Mesendoderm (in vitro differentiated cells): Measurements from ENCODE around the gene PLAAT2.

Experiments
- DNase-seq: peaks from one replicate; pipeline ENCODE4 v3.0.0; 2013
- H2AK5ac ChIP-seq: 2 replicates; pipeline ENCODE4 v1.6.1; 2013; ENCODE audit warnings: low read length, inconsistent platforms
- H2BK120ac ChIP-seq: 2 replicates; pipeline ENCODE4 v1.6.1; 2013; ENCODE audit warnings: low read depth, mild to moderate bottlenecking, low read length, moderate library complexity, mixed read lengths
- H2BK15ac ChIP-seq: replicated peaks from 2 replicates; pipeline ENCODE4 v1.6.1; 2013; ENCODE audit warnings: low read depth, mild to moderate bottlenecking, moderate library complexity
- H2BK5ac ChIP-seq: 2 replicates; pipeline ENCODE4 v1.6.1; 2013; ENCODE audit warnings: low read length, inconsistent platforms
- H3K18ac ChIP-seq: 2 replicates; pipeline ENCODE4 v1.6.1; 2013; ENCODE audit warnings: mild to moderate bottlenecking, low read length, mixed read lengths
- H3K23ac ChIP-seq: one replicate; pipeline ENCODE4 v1.6.1; 2013; ENCODE audit warnings: low read length
- H3K27ac ChIP-seq: 2 replicates; pipeline ENCODE4 v1.5.1; 2013; ENCODE audit warnings: low read depth, mild to moderate bottlenecking, inconsistent platforms, low read length, moderate library complexity
- H3K27me3 ChIP-seq: 2 replicates; pipeline ENCODE4 v1.6.1; 2013; ENCODE audit warnings: low read length, control low read depth, mild to moderate bottlenecking, inconsistent platforms; ENCODE audit not compliant: insufficient read depth, poor library complexity
- H3K36me3 ChIP-seq: 2 replicates; pipeline ENCODE4 v1.6.1; 2013; ENCODE audit warnings: low read length, inconsistent platforms; ENCODE audit not compliant: control insufficient read depth, insufficient read depth
- H3K4ac ChIP-seq: one replicate; pipeline ENCODE4 v1.6.1; 2013; ENCODE audit warnings: low read depth, mild to moderate bottlenecking, low read length, moderate library complexity
- H3K4me1 ChIP-seq: 2 replicates; pipeline ENCODE4 v1.6.1; 2013; ENCODE audit warnings: low read depth, low read length, inconsistent platforms; ENCODE audit not compliant: control insufficient read depth
- H3K4me2 ChIP-seq: 2 replicates; pipeline ENCODE4 v1.6.1; 2013; ENCODE audit warnings: low read length
- H3K4me3 ChIP-seq: 2 replicates; pipeline ENCODE4 v1.5.1; 2013; ENCODE audit warnings: mild to moderate bottlenecking, low read length
- H3K56ac ChIP-seq: one replicate; pipeline ENCODE4 v1.6.1; 2013; ENCODE audit warnings: low read length
- H3K79me1 ChIP-seq: 2 replicates; pipeline ENCODE4 v1.6.1; 2013; ENCODE audit warnings: low read length, inconsistent platforms
- H3K79me2 ChIP-seq: 2 replicates; pipeline ENCODE4 v1.6.1; 2013; ENCODE audit warnings: mild to moderate bottlenecking, low read length; ENCODE audit not compliant: control insufficient read depth, insufficient read depth
- H3K9ac ChIP-seq: 2 replicates; pipeline ENCODE4 v1.6.1; 2013; ENCODE audit warnings: low read length, inconsistent platforms
- H4K5ac ChIP-seq: one replicate; pipeline ENCODE4 v1.6.1; 2013; ENCODE audit warnings: low read length
- H4K8ac ChIP-seq: one replicate; pipeline ENCODE4 v1.6.1; 2013; ENCODE audit warnings: low read depth, mild to moderate bottlenecking, control low read depth, low read length, moderate library complexity
- WGBS: extraction: QIAGEN DNeasy Blood & Tissue Kit; methylation state at CpG from one replicate; pipeline ENCODE4 v1.1.7; 2013; ENCODE audit warnings: low lambda C conversion rate, missing lambda C conversion rate; ENCODE audit not compliant: insufficient coverage; ENCODE audit errors: extremely low coverage; 5-methylcytosine and 5-hydroxymethylcytosine counted together

Gene PLAAT2

GRCh38 chr11:63598556-63598955 lies 35.4 kb upstream of the PLAAT2 start:
- H2AK5ac ChIP-seq: no peak overlapping the region
- H3K9ac ChIP-seq: no peak overlapping the region
- H3K27ac ChIP-seq: no peak overlapping the region
- no peak overlapping the region for H2BK5ac ChIP-seq
- no peak overlapping the region for H3K4me3 ChIP-seq
- H3K36me3 ChIP-seq: no peaks in the 10 kb centered on the region
- H3K79me1 ChIP-seq: no peaks in the 10 kb centered on the region
- H2BK15ac ChIP-seq: no peak overlapping the region
- H3K79me2 ChIP-seq: no peaks in the 10 kb centered on the region
- no peak overlapping the region for H3K23ac ChIP-seq
- no peak overlapping the region for H2BK120ac ChIP-seq
- no peak overlapping the region for H3K4me2 ChIP-seq
- no peaks in the 10 kb centered on the region for H3K27me3 ChIP-seq
- no peak overlapping the region for H3K56ac ChIP-seq
- H4K8ac ChIP-seq: no peak overlapping the region
- H4K5ac ChIP-seq: no peak overlapping the region
- 100% methylated on average over 2 of the region's 4 CpGs for WGBS
- no peak for DNase-seq
- no peak overlapping the region for H3K18ac ChIP-seq
- no peak overlapping the region for H3K4ac ChIP-seq
- no peaks in the 10 kb centered on the region for H3K4me1 ChIP-seq

GRCh38 chr11:63595296-63595695 lies 32.1 kb upstream of the PLAAT2 start:
- Histone ChIP-seq H2BK5ac (no peak overlapping the region), H3K4me1 (no peaks in the 10 kb centered on the region), H3K27ac (no peak overlapping the region), H2AK5ac (no peak overlapping the region), H4K8ac (no peak overlapping the region), H4K5ac (no peak overlapping the region), H2BK120ac (no peak overlapping the region), H3K27me3 (no peaks in the 10 kb centered on the region), H3K23ac (no peak overlapping the region), H3K9ac (no peak overlapping the region), H2BK15ac (no peak overlapping the region), H3K36me3 (no peaks in the 10 kb centered on the region), H3K4ac (no peak overlapping the region), H3K4me2 (no peak overlapping the region), H3K56ac (no peak overlapping the region), H3K79me2 (no peaks in the 10 kb centered on the region), H3K4me3 (no peak overlapping the region), H3K18ac (no peak overlapping the region), H3K79me1 (no peaks in the 10 kb centered on the region)
- no peak for DNase-seq
- WGBS: no CpG with 5 or more reads among the region's 4 CpGs

DNA sequence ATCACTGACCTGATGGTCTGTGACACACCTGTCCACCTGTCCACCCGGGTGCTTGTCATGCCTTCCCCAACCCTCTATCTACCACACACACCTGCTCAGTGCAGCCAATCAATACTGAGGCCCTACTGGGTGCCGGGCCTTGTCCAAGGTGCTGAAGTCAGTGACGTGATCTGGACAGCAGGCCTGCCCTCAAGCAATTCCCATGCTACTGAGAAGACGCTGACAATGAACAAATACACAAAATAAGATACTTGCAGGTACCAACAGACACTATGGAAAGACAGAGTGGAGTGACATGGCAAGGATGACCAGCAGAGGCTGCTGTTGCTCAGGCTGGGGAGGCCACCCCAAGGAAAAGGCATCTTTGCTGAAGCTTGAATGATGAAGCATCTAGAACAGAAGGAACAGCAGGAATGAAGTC lies 29.8 kb upstream of the PLAAT2 start:
- H3K79me2 ChIP-seq: no peaks in the 10 kb centered on the region
- H3K4me1 ChIP-seq: no peaks in the 10 kb centered on the region
- H3K4ac ChIP-seq: no peak overlapping the region
- H3K18ac ChIP-seq: no peak overlapping the region
- H3K23ac ChIP-seq: no peak overlapping the region
- no peak overlapping the region for H4K8ac ChIP-seq
- no peak overlapping the region for H2BK15ac ChIP-seq
- no peak overlapping the region for H4K5ac ChIP-seq
- no peak overlapping the region for H3K4me2 ChIP-seq
- no peak overlapping the region for H2BK120ac ChIP-seq
- no peak overlapping the region for H3K56ac ChIP-seq
- no CpG with 5 or more reads among the region's 4 CpGs for WGBS
- DNase-seq: peak; percentile 62
- no peaks in the 10 kb centered on the region for H3K79me1 ChIP-seq
- H3K27me3 ChIP-seq: no peaks in the 10 kb centered on the region
- no peak overlapping the region for H3K27ac ChIP-seq
- no peak overlapping the region for H3K9ac ChIP-seq
- H2BK5ac ChIP-seq: no peak overlapping the region
- no peak overlapping the region for H3K4me3 ChIP-seq
- no peaks in the 10 kb centered on the region for H3K36me3 ChIP-seq
- H2AK5ac ChIP-seq: no peak overlapping the region

- H3K4me3 ChIP-seq: no peak overlapping the region
- H3K18ac ChIP-seq: no peak overlapping the region
- DNase-seq: no peak
- no peak overlapping the region for H2BK15ac ChIP-seq
- no peaks in the 10 kb centered on the region for H3K27me3 ChIP-seq
- H3K4me1 ChIP-seq: no peaks in the 10 kb centered on the region
- H2BK5ac ChIP-seq: no peak overlapping the region
- no peaks in the 10 kb centered on the region for H3K36me3 ChIP-seq
- no peaks in the 10 kb centered on the region for H3K79me2 ChIP-seq
- WGBS: no CpG with 5 or more reads among the region's 18 CpGs
- H3K79me1 ChIP-seq: no peaks in the 10 kb centered on the region
- no peak overlapping the region for H3K27ac ChIP-seq
- no peak overlapping the region for H2BK120ac ChIP-seq
- H4K8ac ChIP-seq: no peak overlapping the region
- no peak overlapping the region for H3K56ac ChIP-seq
- no peak overlapping the region for H2AK5ac ChIP-seq
- no peak overlapping the region for H3K4me2 ChIP-seq
- H4K5ac ChIP-seq: no peak overlapping the region
- no peak overlapping the region for H3K9ac ChIP-seq
- H3K23ac ChIP-seq: no peak overlapping the region
- no peak overlapping the region for H3K4ac ChIP-seq
These were observed 27.0 kb upstream of the PLAAT2 start for GRCh38 chr11:63590024-63590788.

GRCh38 chr11:63589000-63589399 lies 25.8 kb upstream of the PLAAT2 start:
- H3K18ac ChIP-seq: no peak overlapping the region
- H3K9ac ChIP-seq: no peak overlapping the region
- H4K5ac ChIP-seq: no peak overlapping the region
- H3K4me2 ChIP-seq: no peak overlapping the region
- no peak overlapping the region for H2AK5ac ChIP-seq
- H3K4me1 ChIP-seq: no peaks in the 10 kb centered on the region
- no peak overlapping the region for H3K4ac ChIP-seq
- H3K79me1 ChIP-seq: no peaks in the 10 kb centered on the region
- H3K4me3 ChIP-seq: no peak overlapping the region
- no peak overlapping the region for H2BK120ac ChIP-seq
- H3K36me3 ChIP-seq: no peaks in the 10 kb centered on the region
- no peak overlapping the region for H4K8ac ChIP-seq
- no CpG with 5 or more reads among the region's 3 CpGs for WGBS
- no peaks in the 10 kb centered on the region for H3K27me3 ChIP-seq
- no peak overlapping the region for H3K27ac ChIP-seq
- no peak overlapping the region for H2BK5ac ChIP-seq
- H3K23ac ChIP-seq: no peak overlapping the region
- DNase-seq: no peak
- no peak overlapping the region for H2BK15ac ChIP-seq
- H3K56ac ChIP-seq: no peak overlapping the region
- no peaks in the 10 kb centered on the region for H3K79me2 ChIP-seq
